ENCODE measurements around the gene BDNF. TPM values are rescaled to one million over a fixed set of nuclear protein-coding genes. Genes with fewer than 3 reads are reported as not detected.

BDNF gene
- total and polyA plus RNA-seq, 2 experiments from 2014 or later = 5.1 to 5.2 TPM

DNA sequence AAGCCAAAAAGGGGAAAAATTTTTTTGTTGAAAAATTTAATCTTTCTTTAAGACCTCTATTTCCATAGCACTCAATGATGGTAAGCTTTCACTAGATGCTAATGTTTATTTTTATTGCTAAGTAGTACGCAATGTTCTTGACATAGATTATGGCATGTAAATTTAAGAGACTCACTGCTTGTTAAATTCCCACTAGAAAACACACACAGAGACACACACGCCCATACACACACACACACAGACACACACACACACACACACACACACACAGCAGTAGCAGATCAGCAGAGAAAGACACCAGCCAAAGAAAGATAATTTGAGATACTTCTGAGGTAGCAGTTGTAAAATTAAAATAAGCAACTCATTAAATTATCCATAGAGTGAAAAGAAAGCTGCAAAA is 16.0 kb upstream of the BDNF start:
- H3K27me3 Mint-ChIP-seq (ENCODE audit: insufficient read depth, low read depth, poor library complexity) = peaks cover 24% of the 10 kb centered on the region
- H3F3A ChIP-seq (replicated peaks; ENCODE audit: low read depth) = peaks cover 4% of the 10 kb centered on the region; the same call in 1 of the 2 replicates
- no peak overlapping the region for H3K4me2 ChIP-seq
- H3K4me1 Mint-ChIP-seq = peaks cover 28% of the 10 kb centered on the region
- no peaks in the 10 kb centered on the region; the same call in 2 of the 3 replicates for H3K9me3 Mint-ChIP-seq
- H3K36me3 Mint-ChIP-seq (ENCODE audit: low read depth) = no peaks in the 10 kb centered on the region
- ATAC-seq = no peak
- no peak overlapping the region for H3K27ac Mint-ChIP-seq
- no peaks in the 10 kb centered on the region for H4K20me1 ChIP-seq (replicated peaks; ENCODE audit: insufficient read depth)
- peaks cover 16% of the 10 kb centered on the region for H3K27me3 ChIP-seq (ENCODE audit: insufficient read depth)
- H3K79me2 ChIP-seq (replicated peaks; ENCODE audit: insufficient read depth) = no peaks in the 10 kb centered on the region
- H2AFZ ChIP-seq = no peak overlapping the region
- TF ChIP-seq, protein P1, sequence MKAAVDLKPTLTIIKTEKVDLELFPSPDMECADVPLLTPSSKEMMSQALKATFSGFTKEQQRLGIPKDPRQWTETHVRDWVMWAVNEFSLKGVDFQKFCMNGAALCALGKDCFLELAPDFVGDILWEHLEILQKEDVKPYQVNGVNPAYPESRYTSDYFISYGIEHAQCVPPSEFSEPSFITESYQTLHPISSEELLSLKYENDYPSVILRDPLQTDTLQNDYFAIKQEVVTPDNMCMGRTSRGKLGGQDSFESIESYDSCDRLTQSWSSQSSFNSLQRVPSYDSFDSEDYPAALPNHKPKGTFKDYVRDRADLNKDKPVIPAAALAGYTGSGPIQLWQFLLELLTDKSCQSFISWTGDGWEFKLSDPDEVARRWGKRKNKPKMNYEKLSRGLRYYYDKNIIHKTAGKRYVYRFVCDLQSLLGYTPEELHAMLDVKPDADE (IDR thresholded peaks at IDR 0.05) = no peak
- TF ChIP-seq JUNB (IDR thresholded peaks at IDR 0.05; ENCODE audit: unreplicated experiment) (no peak), ZNF331 (CRISPR knock-in tag; IDR thresholded peaks at IDR 0.05; ENCODE audit: low read depth) (no peak), POLR2AphosphoS5 (IDR thresholded peaks at IDR 0.05; ENCODE audit: low read depth) (no peak)
- TF ChIP-seq, protein P2, sequence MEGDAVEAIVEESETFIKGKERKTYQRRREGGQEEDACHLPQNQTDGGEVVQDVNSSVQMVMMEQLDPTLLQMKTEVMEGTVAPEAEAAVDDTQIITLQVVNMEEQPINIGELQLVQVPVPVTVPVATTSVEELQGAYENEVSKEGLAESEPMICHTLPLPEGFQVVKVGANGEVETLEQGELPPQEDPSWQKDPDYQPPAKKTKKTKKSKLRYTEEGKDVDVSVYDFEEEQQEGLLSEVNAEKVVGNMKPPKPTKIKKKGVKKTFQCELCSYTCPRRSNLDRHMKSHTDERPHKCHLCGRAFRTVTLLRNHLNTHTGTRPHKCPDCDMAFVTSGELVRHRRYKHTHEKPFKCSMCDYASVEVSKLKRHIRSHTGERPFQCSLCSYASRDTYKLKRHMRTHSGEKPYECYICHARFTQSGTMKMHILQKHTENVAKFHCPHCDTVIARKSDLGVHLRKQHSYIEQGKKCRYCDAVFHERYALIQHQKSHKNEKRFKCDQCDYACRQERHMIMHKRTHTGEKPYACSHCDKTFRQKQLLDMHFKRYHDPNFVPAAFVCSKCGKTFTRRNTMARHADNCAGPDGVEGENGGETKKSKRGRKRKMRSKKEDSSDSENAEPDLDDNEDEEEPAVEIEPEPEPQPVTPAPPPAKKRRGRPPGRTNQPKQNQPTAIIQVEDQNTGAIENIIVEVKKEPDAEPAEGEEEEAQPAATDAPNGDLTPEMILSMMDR (conservative IDR thresholded peaks at IDR 0.05; ENCODE audit: low read depth in 2 of 2) = no peak
- TF ChIP-seq, protein P3, sequence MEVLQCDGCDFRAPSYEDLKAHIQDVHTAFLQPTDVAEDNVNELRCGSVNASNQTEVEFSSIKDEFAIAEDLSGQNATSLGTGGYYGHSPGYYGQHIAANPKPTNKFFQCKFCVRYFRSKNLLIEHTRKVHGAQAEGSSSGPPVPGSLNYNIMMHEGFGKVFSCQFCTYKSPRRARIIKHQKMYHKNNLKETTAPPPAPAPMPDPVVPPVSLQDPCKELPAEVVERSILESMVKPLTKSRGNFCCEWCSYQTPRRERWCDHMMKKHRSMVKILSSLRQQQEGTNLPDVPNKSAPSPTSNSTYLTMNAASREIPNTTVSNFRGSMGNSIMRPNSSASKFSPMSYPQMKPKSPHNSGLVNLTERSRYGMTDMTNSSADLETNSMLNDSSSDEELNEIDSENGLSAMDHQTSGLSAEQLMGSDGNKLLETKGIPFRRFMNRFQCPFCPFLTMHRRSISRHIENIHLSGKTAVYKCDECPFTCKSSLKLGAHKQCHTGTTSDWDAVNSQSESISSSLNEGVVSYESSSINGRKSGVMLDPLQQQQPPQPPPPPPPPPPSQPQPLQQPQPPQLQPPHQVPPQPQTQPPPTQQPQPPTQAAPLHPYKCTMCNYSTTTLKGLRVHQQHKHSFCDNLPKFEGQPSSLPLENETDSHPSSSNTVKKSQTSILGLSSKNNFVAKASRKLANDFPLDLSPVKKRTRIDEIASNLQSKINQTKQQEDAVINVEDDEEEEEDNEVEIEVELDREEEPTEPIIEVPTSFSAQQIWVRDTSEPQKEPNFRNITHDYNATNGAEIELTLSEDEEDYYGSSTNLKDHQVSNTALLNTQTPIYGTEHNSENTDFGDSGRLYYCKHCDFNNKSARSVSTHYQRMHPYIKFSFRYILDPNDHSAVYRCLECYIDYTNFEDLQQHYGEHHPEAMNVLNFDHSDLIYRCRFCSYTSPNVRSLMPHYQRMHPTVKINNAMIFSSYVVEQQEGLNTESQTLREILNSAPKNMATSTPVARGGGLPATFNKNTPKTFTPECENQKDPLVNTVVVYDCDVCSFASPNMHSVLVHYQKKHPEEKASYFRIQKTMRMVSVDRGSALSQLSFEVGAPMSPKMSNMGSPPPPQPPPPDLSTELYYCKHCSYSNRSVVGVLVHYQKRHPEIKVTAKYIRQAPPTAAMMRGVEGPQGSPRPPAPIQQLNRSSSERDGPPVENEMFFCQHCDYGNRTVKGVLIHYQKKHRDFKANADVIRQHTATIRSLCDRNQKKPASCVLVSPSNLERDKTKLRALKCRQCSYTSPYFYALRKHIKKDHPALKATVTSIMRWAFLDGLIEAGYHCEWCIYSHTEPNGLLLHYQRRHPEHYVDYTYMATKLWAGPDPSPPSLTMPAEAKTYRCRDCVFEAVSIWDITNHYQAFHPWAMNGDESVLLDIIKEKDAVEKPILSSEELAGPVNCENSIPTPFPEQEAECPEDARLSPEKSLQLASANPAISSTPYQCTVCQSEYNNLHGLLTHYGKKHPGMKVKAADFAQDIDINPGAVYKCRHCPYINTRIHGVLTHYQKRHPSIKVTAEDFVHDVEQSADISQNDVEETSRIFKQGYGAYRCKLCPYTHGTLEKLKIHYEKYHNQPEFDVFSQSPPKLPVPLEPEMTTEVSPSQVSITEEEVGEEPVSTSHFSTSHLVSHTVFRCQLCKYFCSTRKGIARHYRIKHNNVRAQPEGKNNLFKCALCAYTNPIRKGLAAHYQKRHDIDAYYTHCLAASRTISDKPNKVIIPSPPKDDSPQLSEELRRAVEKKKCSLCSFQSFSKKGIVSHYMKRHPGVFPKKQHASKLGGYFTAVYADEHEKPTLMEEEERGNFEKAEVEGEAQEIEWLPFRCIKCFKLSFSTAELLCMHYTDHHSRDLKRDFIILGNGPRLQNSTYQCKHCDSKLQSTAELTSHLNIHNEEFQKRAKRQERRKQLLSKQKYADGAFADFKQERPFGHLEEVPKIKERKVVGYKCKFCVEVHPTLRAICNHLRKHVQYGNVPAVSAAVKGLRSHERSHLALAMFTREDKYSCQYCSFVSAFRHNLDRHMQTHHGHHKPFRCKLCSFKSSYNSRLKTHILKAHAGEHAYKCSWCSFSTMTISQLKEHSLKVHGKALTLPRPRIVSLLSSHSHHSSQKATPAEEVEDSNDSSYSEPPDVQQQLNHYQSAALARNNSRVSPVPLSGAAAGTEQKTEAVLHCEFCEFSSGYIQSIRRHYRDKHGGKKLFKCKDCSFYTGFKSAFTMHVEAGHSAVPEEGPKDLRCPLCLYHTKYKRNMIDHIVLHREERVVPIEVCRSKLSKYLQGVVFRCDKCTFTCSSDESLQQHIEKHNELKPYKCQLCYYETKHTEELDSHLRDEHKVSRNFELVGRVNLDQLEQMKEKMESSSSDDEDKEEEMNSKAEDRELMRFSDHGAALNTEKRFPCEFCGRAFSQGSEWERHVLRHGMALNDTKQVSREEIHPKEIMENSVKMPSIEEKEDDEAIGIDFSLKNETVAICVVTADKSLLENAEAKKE (CRISPR knock-in tag; IDR thresholded peaks at IDR 0.05) = no peak
- H3K36me3 ChIP-seq (ENCODE audit: insufficient read depth) = no peaks in the 10 kb centered on the region
- no peak overlapping the region for H3K4me3 ChIP-seq
- H3K27ac ChIP-seq (ENCODE audit: low read depth) = no peak overlapping the region
- H3K4me3 Mint-ChIP-seq = no peak overlapping the region
- peaks cover 22% of the 10 kb centered on the region for H3K4me1 ChIP-seq (ENCODE audit: insufficient read depth)
- no peak for DNase-seq (ENCODE audit: low spot score)
- no peaks in the 10 kb centered on the region for H3K9me2 ChIP-seq (ENCODE audit: insufficient read depth)

Measured in GM23338 (cell line).